ENCODE data around the gene CRTC1. TPM values are rescaled to one million over a fixed set of nuclear protein-coding genes. Genes with fewer than 3 reads are reported as not detected.
A peak's percentile ranks its signal among the peaks of the same experiment; 100 is the strongest.

CRTC1 gene
- total RNA-seq, 1 donor, result 6.7 TPM

- DNase-seq (ENCODE audit: low read depth in 2 of 3, low spot score in 2 of 3), result no peak
Measured at GRCh38 chr19:18828786-18829185, 145.3 kb downstream of the CRTC1 start.

DNA sequence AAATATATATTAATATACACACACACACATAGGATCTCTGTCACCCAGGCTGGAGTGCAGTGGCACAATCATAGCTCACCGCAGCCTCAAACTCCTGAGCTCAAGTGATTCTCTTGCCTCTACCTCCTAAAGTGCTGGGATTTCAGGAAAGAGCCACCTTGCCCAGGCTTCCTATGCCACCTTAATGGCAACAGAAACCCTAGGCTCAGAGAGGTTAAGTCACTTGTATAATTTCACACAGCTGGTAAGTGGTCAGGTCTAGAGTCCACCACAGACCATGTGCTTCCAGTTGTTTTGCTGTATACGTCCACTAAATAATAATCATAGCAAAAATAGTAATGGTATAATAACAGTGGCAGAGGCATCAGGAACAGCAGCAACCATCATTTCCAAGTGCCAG lies 147.0 kb downstream of the CRTC1 start:
- no peak for DNase-seq (ENCODE audit: low read depth in 2 of 3, low spot score in 2 of 3)

GRCh38 chr19:18831524-18832305 lies 148.2 kb downstream of the CRTC1 start, which contains the start of gene UPF1:
Gene UPF1, plus strand, starts transcription at chr19:18831959. Its CDS starts 251 bp downstream, at chr19:18832210.
- DNase-seq (ENCODE audit: low read depth in 2 of 3, low spot score in 2 of 3), result peak; percentile 92 to 96 (median 96)

Other genes starting within 250 kb of the CRTC1 start
- 109 TPM for gene ISYNA1, start 245.5 kb upstream of the CRTC1 start, total RNA-seq
- 28.8 TPM for gene ELL, start 161.6 kb upstream of the CRTC1 start, total RNA-seq
- 259 TPM for gene FKBP8, start 140.1 kb upstream of the CRTC1 start, total RNA-seq
- 102 TPM for gene KXD1, start 125.8 kb upstream of the CRTC1 start, total RNA-seq
- gene UBA52, start 111.8 kb upstream of the CRTC1 start, total RNA-seq, result 1,539 TPM
- gene REX1BD, start 94.9 kb upstream of the CRTC1 start, total RNA-seq, result 65.4 TPM
- gene CRLF1, start 76.9 kb upstream of the CRTC1 start, total RNA-seq, result not detected
- not detected for gene TMEM59L, start 70.8 kb upstream of the CRTC1 start, total RNA-seq
- gene KLHL26, start 46.7 kb upstream of the CRTC1 start, total RNA-seq, result 11.0 TPM
- under 0.01 TPM for gene COMP, start 107.6 kb downstream of the CRTC1 start, total RNA-seq
- gene UPF1, start 148.3 kb downstream of the CRTC1 start, total RNA-seq, result 104 TPM
- 0.27 TPM for gene CERS1, start 212.5 kb downstream of the CRTC1 start, total RNA-seq
- 355 TPM for gene COPE, start 235.7 kb downstream of the CRTC1 start, total RNA-seq
- 92.9 TPM for gene DDX49, start 236.0 kb downstream of the CRTC1 start, total RNA-seq

Measured in hematopoietic multipotent progenitor cell (in vitro differentiated cells).